CD4-positive, alpha-beta memory T cell (primary cell): ENCODE results near the gene ITGA2B. TPM values are rescaled to one million over a fixed set of nuclear protein-coding genes. Genes with fewer than 3 reads are reported as not detected.
A peak's percentile ranks its signal among the peaks of the same experiment; 100 is the strongest.

Experiments used
- CTCF ChIA-PET: fragments of 350-600 bp; sonication (Branson Sonifier 250); formaldehyde crosslinking; loops from one replicate; lab custom pipeline; 2021; ENCODE audit warnings: inconsistent platforms; ENCODE audit not compliant: partially characterized antibody; lab: Charles Lee
- POLR2A ChIA-PET: fragments of 350-600 bp; sonication (Branson Sonifier 250); formaldehyde crosslinking; loops from one replicate; lab custom pipeline; 2021; ENCODE audit not compliant: partially characterized antibody; lab: Charles Lee
- DNase-seq, 5 donors: peaks; one replicate each; pipeline versions ENCODE4 v3.0.0 to v3.0.0-alpha.2; 2020 to 2022; ENCODE audit warnings: mixed read lengths in 1 of 5
- H3K27ac ChIP-seq: one replicate; pipeline ENCODE4 v1.7.0; 2013; ENCODE audit warnings: low read depth, low read length
- H3K27me3 ChIP-seq: 2 replicates; pipeline ENCODE4 v1.7.0; 2013; ENCODE audit warnings: mild to moderate bottlenecking, low read length, moderate library complexity; ENCODE audit not compliant: insufficient read depth
- H3K36me3 ChIP-seq: 2 replicates; pipeline ENCODE4 v1.7.0; 2013; ENCODE audit warnings: mild to moderate bottlenecking, low read length, moderate library complexity; ENCODE audit not compliant: insufficient read depth
- H3K4me1 ChIP-seq: 2 replicates; pipeline ENCODE4 v1.7.0; 2013; ENCODE audit warnings: mild to moderate bottlenecking, low read length, moderate library complexity; ENCODE audit not compliant: insufficient read depth
- H3K4me3 ChIP-seq, 2 donors: one replicate each; pipeline ENCODE4 v1.7.0; 2013; ENCODE audit warnings: low read length in 2 of 2, mild to moderate bottlenecking in 1 of 2
- H3K9me3 ChIP-seq, 2 donors: one replicate each; pipeline ENCODE4 v1.7.0; 2013; ENCODE audit warnings: low read length in 2 of 2, control low read depth in 1 of 2; ENCODE audit not compliant: control insufficient read depth in 1 of 2
- H3K27ac Mint-ChIP-seq, 7 donors: one replicate each; pipeline ENCODE4 v1.8.0; 2020 to 2021; ENCODE audit warnings: mixed read lengths in 7 of 7, mild to moderate bottlenecking in 6 of 7, inconsistent platforms in 3 of 7, moderate library complexity in 3 of 7
- H3K27me3 Mint-ChIP-seq, 2 donors: one replicate each; pipeline ENCODE4 v1.8.0; 2020 to 2021; ENCODE audit warnings: mixed read lengths in 2 of 2
- H3K36me3 Mint-ChIP-seq, 2 donors: one replicate each; pipeline ENCODE4 v1.8.0; 2020 to 2021; ENCODE audit warnings: mixed read lengths in 2 of 2, inconsistent platforms in 1 of 2, mild to moderate bottlenecking in 1 of 2
- H3K4me1 Mint-ChIP-seq, 4 donors: one replicate each; pipeline ENCODE4 v1.8.0; 2020 to 2021; ENCODE audit warnings: mixed read lengths in 4 of 4, mild to moderate bottlenecking in 1 of 4
- H3K4me3 Mint-ChIP-seq, 8 donors: one replicate each; pipeline ENCODE4 v1.8.0; 2020 to 2021; ENCODE audit warnings: mixed read lengths in 8 of 8, mild to moderate bottlenecking in 7 of 8, moderate library complexity in 6 of 8, inconsistent platforms in 3 of 8
- H3K9me3 Mint-ChIP-seq, 8 donors: one replicate each; pipeline ENCODE4 v1.8.0; 2020 to 2021; ENCODE audit warnings: mixed read lengths in 8 of 8, mild to moderate bottlenecking in 5 of 8, inconsistent platforms in 3 of 8, moderate library complexity in 1 of 8
- intact Hi-C: fragments of 100-400 bp; cut with micrococcal nuclease; formaldehyde crosslinking; loops from one replicate; pipeline ENCODE4 v1.15.1; 2023
- polyA plus RNA-seq, 2 donors: library from polyadenylated mRNA; unstranded; fragments of 300-500 nt; fragmentation: Illumina TruSeq; gene quantifications; one replicate each; pipeline ENCODE4 v1.2.3, GENCODE V29; 2021
- total RNA-seq, 2 experiments: library from RNA; stranded (reverse); gene quantifications; one replicate each; pipeline ENCODE4 v1.2.3, GENCODE V29; 2021

The ITGA2B gene
- total RNA-seq (1 to 10 TPM in 1 of 2 experiments, under 1 TPM in 1; 0.44 to 1.0 TPM), polyA plus RNA-seq (not detected)

DNA sequence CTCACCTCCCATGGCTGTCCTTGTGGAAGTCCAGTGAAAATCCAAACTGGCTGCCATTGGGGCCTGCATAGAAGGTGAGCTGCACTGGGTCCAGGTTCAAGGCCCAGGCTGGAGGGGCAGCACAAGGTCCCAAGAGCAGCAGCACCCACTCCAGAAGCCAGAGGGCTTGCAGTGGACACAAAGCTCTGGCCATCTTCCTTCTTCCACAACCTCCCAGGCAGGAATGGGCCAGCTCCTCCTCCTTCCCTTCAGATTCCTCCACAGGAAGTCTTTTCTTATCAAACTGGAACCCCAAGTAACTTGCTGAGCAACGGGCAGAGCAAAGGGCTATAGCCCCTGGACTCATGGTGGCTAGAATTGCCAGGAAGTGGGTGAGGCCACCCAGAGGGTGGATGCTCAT lies at the start of gene ITGA2B:
ITGA2B (minus strand) TSS at position 369 of the 400 bp plus-strand sequence; CDS start at position 193, 176 bp downstream.
- H3K27ac ChIP-seq: no peak within 1 kb of the TSS
- intact Hi-C loops: no loop called here
- H3K36me3 Mint-ChIP-seq: no peaks in the 10 kb centered on the region
- peaks cover 0 to 1% (median 0%) of the 10 kb centered on the region in 8 donors for H3K9me3 Mint-ChIP-seq
- no peaks in the 10 kb centered on the region for H3K9me3 ChIP-seq
- no peak within 1 kb of the TSS for H3K4me3 ChIP-seq
- ChIA-PET POLR2A (no interaction called here), CTCF (interaction anchor here (0.6 to 1.4 kb wide), 2 partner anchors 11 to 263 kb away, joined by 3 read pairs; no protein-coding TSS in a partner anchor)
- no peaks in the 10 kb centered on the region for H3K36me3 ChIP-seq
- DNase-seq: no peak
- H3K27me3 ChIP-seq: no peaks in the 10 kb centered on the region
- peaks cover 19% of the 10 kb centered on the region for H3K4me1 ChIP-seq
- H3K27ac Mint-ChIP-seq: peak within 1 kb of the TSS in 2 of 7 donors; percentile 54 to 68
- no peak within 1 kb of the TSS for H3K4me3 Mint-ChIP-seq
- peaks cover 7 to 10% of the 10 kb centered on the region in 2 donors for H3K27me3 Mint-ChIP-seq
- H3K4me1 Mint-ChIP-seq: peaks cover 4 to 17% (median 13%) of the 10 kb centered on the region in 4 donors

DNA sequence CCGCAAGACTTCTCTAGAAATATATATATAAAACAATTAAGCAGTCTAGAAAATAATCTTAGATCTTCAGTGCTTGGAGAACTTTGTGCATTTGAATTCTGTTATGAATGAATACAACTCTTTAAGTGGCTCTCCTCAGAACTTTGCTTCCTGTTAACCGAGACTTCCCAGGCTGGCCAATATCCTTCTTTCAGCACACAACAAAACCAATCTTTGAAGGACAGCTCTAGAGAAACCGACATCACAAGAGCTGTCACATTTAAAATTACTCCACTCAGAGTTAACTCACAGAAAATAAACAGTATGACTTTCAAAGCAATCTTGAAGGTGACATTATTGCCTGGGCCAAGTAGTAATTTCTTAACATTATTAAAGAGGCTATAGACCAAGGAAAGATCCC lies 49.7 kb upstream of the ITGA2B start:
- Histone ChIP-seq H3K9me3 (no peaks in the 10 kb centered on the region), H3K4me3 (no peak overlapping the region), H3K27ac (no peak overlapping the region), H3K4me1 (peaks cover 12% of the 10 kb centered on the region), H3K36me3 (peaks cover 10% of the 10 kb centered on the region), H3K27me3 (no peaks in the 10 kb centered on the region)
- ChIA-PET CTCF (no interaction called here), POLR2A (no interaction called here)
- Mint-ChIP-seq H3K4me1 (peaks cover 14 to 26% (median 21%) of the 10 kb centered on the region in 4 donors), H3K9me3 (no peaks in the 10 kb centered on the region), H3K27me3 (no peaks in the 10 kb centered on the region), H3K4me3 (peak overlapping the region in 2 of 8 donors; percentile 3 to 9), H3K27ac (peak overlapping the region in 3 of 7 donors; percentile 14 to 58 (median 49)), H3K36me3 (peaks cover 12% of the 10 kb centered on the region in 2 donors)
- intact Hi-C loops: no loop called here
- no peak for DNase-seq

DNA sequence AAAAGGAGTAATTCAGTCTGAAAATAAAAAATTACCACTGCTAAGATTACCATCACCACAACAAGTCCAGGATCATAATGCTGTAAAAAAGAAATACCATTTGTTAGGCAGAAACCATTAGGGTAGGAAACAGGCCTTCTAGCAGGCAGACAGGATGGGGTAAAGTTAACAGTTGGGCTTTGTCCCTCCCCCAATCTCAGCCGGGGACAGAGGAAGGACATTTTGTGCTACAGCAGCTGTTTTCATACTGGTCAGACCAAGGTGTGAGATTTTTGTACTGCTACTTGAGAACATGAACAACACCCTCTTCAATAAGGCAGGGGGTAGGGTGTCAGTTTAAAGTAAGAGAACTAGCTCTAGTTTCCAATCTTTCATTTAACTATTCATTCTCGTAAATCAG lies 49.2 kb upstream of the ITGA2B start:
- H3K4me3 ChIP-seq: no peak overlapping the region
- H3K27me3 Mint-ChIP-seq: no peaks in the 10 kb centered on the region
- peaks cover 14 to 26% (median 21%) of the 10 kb centered on the region in 4 donors for H3K4me1 Mint-ChIP-seq
- DNase-seq: no peak
- peak overlapping the region in 1 of 8 donors; percentile 18 for H3K4me3 Mint-ChIP-seq
- H3K36me3 Mint-ChIP-seq: peaks cover 14 to 15% of the 10 kb centered on the region in 2 donors
- peak overlapping the region in 6 of 7 donors; percentile 0 to 79 (median 22) for H3K27ac Mint-ChIP-seq
- no peaks in the 10 kb centered on the region for H3K9me3 Mint-ChIP-seq
- H3K27me3 ChIP-seq: no peaks in the 10 kb centered on the region
- H3K4me1 ChIP-seq: peaks cover 12% of the 10 kb centered on the region
- POLR2A ChIA-PET: no interaction called here
- intact Hi-C loops: no loop called here
- H3K36me3 ChIP-seq: peaks cover 11% of the 10 kb centered on the region
- no peaks in the 10 kb centered on the region for H3K9me3 ChIP-seq
- H3K27ac ChIP-seq: no peak overlapping the region
- CTCF ChIA-PET: no interaction called here

DNA sequence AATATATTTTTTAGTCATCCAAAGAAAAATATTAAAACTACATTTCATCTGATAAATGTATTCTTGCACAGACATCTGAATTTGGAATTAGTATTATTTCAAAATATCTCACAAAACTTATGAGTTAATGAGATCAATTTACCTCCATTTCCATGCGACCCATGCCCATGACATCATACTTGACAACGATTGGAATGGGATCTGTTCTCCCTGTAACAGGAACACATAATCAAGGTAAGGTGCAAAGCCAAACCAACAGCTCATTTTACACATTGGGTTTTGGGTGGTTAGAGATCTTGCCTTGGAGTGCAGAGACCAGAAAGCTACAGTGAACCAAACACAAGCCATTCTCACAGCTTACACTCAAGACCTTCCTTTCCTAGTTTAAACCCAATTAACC lies 46.9 kb upstream of the ITGA2B start:
- H3K36me3 Mint-ChIP-seq: peaks cover 32% of the 10 kb centered on the region in 2 donors
- no peaks in the 10 kb centered on the region for H3K27me3 Mint-ChIP-seq
- ChIA-PET CTCF (no interaction called here), POLR2A (no interaction called here)
- intact Hi-C loops: no loop called here
- peaks cover 12% of the 10 kb centered on the region for H3K4me1 ChIP-seq
- H3K4me3 ChIP-seq: no peak overlapping the region
- H3K27me3 ChIP-seq: no peaks in the 10 kb centered on the region
- DNase-seq: no peak
- peaks cover 26% of the 10 kb centered on the region for H3K36me3 ChIP-seq
- H3K27ac Mint-ChIP-seq: peak overlapping the region in 1 of 7 donors; percentile 37
- peaks cover 21 to 27% (median 24%) of the 10 kb centered on the region in 4 donors for H3K4me1 Mint-ChIP-seq
- no peak overlapping the region for H3K4me3 Mint-ChIP-seq
- H3K27ac ChIP-seq: no peak overlapping the region
- no peaks in the 10 kb centered on the region for H3K9me3 Mint-ChIP-seq
- H3K9me3 ChIP-seq: no peaks in the 10 kb centered on the region

DNA sequence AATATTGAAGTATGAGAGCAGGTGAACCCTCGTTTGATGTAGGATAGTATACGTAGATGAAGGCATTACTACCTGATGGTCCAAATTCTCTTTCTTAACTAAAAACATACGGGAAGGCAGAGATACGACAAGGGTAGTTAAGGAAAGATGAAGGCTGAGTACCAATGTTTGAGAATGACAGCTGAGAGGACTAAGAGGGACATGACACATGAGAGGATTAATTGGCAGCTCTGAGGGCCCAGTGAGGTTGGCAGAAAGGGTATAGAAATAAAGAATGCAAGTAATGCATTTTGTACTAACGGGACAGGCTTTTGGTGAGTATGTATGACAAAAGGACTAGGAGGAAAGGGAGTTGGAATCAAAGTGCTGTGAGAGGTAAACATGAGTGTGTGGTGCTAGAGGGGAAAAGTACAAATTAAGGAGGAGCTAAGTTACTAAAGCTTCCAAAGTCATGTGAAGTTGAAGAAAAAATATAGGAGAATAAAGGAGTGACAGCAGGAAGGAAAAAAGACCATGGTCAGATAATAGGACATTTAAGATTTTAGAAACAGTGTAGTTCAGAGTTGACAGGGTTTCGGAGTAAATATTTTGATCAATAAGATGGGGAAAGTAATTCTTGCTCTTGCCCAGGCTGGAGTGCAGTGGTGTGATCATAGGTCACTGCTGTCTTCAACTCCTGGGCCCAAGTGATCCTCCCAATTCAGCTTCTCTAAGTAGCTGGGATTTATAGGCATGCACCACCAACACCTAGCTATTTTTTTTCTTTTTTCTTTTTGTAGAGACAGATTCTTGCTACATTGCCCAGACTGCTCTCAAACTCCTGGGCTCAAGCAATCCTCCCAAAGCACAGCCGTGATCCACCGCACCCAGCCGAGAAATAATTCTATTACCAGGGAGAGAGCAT lies 43.1 kb upstream of the ITGA2B start:
- CTCF ChIA-PET: no interaction called here
- Mint-ChIP-seq H3K27ac (peak overlapping the region in 1 of 7 donors; percentile 37), H3K9me3 (no peaks in the 10 kb centered on the region)

DNA sequence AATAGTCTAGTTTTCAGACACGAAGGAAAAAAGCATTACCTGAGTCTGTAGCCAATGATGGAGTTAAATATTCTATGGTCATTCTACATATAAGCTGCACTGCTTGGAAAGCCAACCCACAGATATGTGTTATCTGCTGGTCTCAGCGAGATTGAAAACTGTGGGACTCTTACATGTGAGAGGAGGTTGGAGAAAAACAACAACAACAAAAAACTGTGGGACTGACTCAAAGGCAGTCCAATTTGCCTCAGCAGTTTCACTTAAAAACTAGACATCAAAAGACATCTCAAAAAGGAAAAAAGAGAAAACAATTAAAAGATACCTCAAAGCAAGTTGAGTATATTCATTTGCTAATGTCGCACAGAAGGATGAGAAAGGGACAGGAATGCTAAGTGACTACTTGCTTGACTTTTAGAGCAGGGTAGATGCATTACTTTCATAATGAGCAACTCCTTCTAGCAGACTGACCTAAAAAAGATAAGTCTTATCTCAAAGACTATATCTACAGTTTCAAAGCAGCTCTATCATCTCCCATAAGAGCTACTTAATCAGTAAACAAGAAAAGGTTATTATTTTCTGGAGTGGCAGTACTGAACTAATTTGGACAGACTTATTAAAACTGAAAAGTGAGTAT lies 35.5 kb upstream of the ITGA2B start:
- H3K4me1 Mint-ChIP-seq: peaks cover 11 to 21% (median 15%) of the 10 kb centered on the region in 4 donors
- H3K9me3 ChIP-seq: no peaks in the 10 kb centered on the region
- H3K9me3 Mint-ChIP-seq: no peaks in the 10 kb centered on the region
- peak overlapping the region in 1 of 8 donors; percentile 42 for H3K4me3 Mint-ChIP-seq
- DNase-seq: no peak
- peaks cover 15% of the 10 kb centered on the region for H3K36me3 ChIP-seq
- no peak overlapping the region for H3K27ac ChIP-seq
- POLR2A ChIA-PET: no interaction called here
- CTCF ChIA-PET: no interaction called here
- intact Hi-C loops: no loop called here
- peaks cover 37 to 53% of the 10 kb centered on the region in 2 donors for H3K36me3 Mint-ChIP-seq
- H3K27ac Mint-ChIP-seq: peak overlapping the region in 4 of 7 donors; percentile 25 to 89 (median 72)
- H3K4me1 ChIP-seq: no peaks in the 10 kb centered on the region
- H3K27me3 Mint-ChIP-seq: no peaks in the 10 kb centered on the region
- no peaks in the 10 kb centered on the region for H3K27me3 ChIP-seq
- no peak overlapping the region for H3K4me3 ChIP-seq

More for the DNA sequence above, 43.1 kb upstream of the ITGA2B start:
- Histone ChIP-seq H3K27me3 (no peaks in the 10 kb centered on the region), H3K4me3 (no peak overlapping the region), H3K4me1 (no peaks in the 10 kb centered on the region), H3K36me3 (peaks cover 26% of the 10 kb centered on the region), H3K27ac (no peak overlapping the region), H3K9me3 (no peaks in the 10 kb centered on the region)
- no peak for DNase-seq
- POLR2A ChIA-PET: no interaction called here
- H3K4me3 Mint-ChIP-seq: no peak overlapping the region
- intact Hi-C loops: no loop called here
- H3K36me3 Mint-ChIP-seq: peaks cover 28 to 43% of the 10 kb centered on the region in 2 donors
- H3K4me1 Mint-ChIP-seq: peaks cover 0 to 13% (median 4%) of the 10 kb centered on the region in 4 donors
- H3K27me3 Mint-ChIP-seq: no peaks in the 10 kb centered on the region

DNA sequence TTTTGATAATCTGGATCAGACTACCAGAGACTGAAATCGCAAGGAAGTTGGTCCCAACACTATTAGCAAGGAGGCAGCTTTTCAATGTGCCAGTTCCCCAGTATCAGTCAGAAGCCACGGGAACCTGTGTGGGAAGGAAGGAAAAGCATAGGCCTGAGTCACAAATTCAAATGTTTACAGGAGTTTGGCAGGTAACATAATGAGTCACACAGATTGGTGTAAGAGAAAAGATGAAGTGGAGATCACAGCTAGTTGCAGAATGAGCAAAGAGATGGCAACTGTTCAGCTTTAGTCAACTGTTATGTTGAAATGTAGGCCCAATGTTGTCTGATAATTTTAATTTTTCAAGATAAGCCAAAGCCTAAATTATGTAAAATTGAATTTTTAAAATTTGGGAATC lies 28.1 kb upstream of the ITGA2B start:
- H3K27ac ChIP-seq: no peak overlapping the region
- no peaks in the 10 kb centered on the region for H3K4me1 ChIP-seq
- ChIA-PET POLR2A (no interaction called here), CTCF (no interaction called here)
- peaks cover 0 to 4% (median under 1%) of the 10 kb centered on the region in 4 donors for H3K4me1 Mint-ChIP-seq
- no peak overlapping the region for H3K4me3 Mint-ChIP-seq
- intact Hi-C loops: no loop called here
- peak overlapping the region in 3 of 7 donors; percentile 43 to 87 (median 61) for H3K27ac Mint-ChIP-seq
- H3K9me3 ChIP-seq: no peaks in the 10 kb centered on the region
- peaks cover 37 to 58% of the 10 kb centered on the region in 2 donors for H3K36me3 Mint-ChIP-seq
- no peaks in the 10 kb centered on the region for H3K27me3 ChIP-seq
- no peak overlapping the region for H3K4me3 ChIP-seq
- no peaks in the 10 kb centered on the region for H3K9me3 Mint-ChIP-seq
- H3K36me3 ChIP-seq: peaks cover 13% of the 10 kb centered on the region
- DNase-seq: no peak
- H3K27me3 Mint-ChIP-seq: no peaks in the 10 kb centered on the region
